Activated CD8-positive, alpha-beta T cell treated with anti-CD3 and anti-CD28 coated beads for 36 hours (primary cell): ENCODE results near the gene NRXN3. TPM values are rescaled to one million over a fixed set of nuclear protein-coding genes. Genes with fewer than 3 reads are reported as not detected.

Source experiments
- ATAC-seq: fragments of 200-7000 bp; cut with Tn5 transposase; one replicate; pipeline ENCODE4 v1.10.0; 2021; ENCODE audit warnings: mild to moderate bottlenecking, moderate library complexity
- CTCF ChIA-PET: fragments of 350-600 bp; sonication (Branson Sonifier 250); formaldehyde crosslinking; loops from one replicate; lab custom pipeline; 2021; ENCODE audit warnings: antibody characterized with exemption; lab: Charles Lee
- POLR2A ChIA-PET: fragments of 350-600 bp; sonication (Branson Sonifier 250); formaldehyde crosslinking; loops from one replicate; lab custom pipeline; 2021; ENCODE audit warnings: antibody characterized with exemption; lab: Charles Lee
- DNase-seq: peaks from one replicate; pipeline ENCODE4 v3.0.0-alpha.2; 2020
- H3K27ac Mint-ChIP-seq: one replicate; pipeline ENCODE4 v1.8.0; 2021; ENCODE audit warnings: mild to moderate bottlenecking, mixed read lengths
- H3K27me3 Mint-ChIP-seq: one replicate; pipeline ENCODE4 v1.8.0; 2021; ENCODE audit warnings: mixed read lengths
- H3K36me3 Mint-ChIP-seq: one replicate; pipeline ENCODE4 v1.8.0; 2021; ENCODE audit warnings: low read depth, mixed read lengths
- H3K4me1 Mint-ChIP-seq: one replicate; pipeline ENCODE4 v1.8.0; 2021; ENCODE audit warnings: low read depth, mixed read lengths
- H3K4me3 Mint-ChIP-seq: one replicate; pipeline ENCODE4 v1.8.0; 2021; ENCODE audit warnings: mild to moderate bottlenecking, moderate library complexity, mixed read lengths
- H3K9me3 Mint-ChIP-seq: one replicate; pipeline ENCODE4 v1.8.0; 2021; ENCODE audit warnings: mixed read lengths
- CTCF ChIP-seq: fragments of 200-600 bp; IDR thresholded peaks from one replicate; pipeline ENCODE4 v1.8.0; 2022; ENCODE audit warnings: antibody characterized with exemption, mild to moderate bottlenecking
- intact Hi-C: fragments of 100-400 bp; cut with micrococcal nuclease; formaldehyde crosslinking; loops from one replicate; pipeline ENCODE4 v1.10.0; 2022
- total RNA-seq, 2 experiments: library from RNA; stranded (reverse); gene quantifications; one replicate each; pipeline ENCODE4 v1.2.3, GENCODE V29; 2021

The NRXN3 gene
- total RNA-seq, 2 experiments from 2014 or later, result not detected

DNA sequence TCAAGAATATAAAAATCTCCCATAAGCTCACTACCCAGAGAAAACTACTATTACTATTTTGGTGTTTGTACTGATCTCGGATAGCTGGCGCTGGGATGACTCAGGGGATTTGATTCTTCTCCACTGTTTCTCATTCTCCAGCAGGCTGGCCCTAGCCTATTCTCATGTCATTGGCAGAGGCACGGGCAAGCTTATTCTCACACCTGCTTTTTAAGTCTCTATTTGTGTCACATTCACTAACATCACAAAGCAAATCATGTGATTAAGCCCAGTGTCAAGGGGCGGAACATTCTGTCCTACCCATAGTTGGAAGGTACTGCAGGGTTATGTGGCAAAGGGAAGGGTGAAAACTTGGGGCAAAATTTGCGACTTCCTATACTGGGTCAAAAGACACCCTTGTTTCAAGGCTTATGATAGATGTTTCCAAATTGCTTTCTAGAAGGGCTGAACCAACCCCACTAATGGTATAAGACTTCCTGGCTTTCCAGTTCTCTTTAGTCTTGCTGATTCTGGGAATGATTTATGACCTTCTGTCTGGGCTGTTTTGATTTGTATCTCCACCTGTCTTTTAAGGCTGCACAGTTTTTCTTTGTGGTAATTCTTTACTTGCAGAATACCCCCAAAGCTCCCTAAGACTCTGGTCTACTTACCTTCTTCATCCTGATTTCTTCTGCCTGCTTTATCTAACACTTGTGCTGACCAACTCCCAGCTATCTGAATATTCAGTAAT is 406.4 kb downstream of the NRXN3 start:
- CTCF ChIA-PET, result interaction anchor here (1.4 to 2.7 kb wide), 3 partner anchors 10 to 22 kb away, joined by 3 to 21 read pairs (median 4); no protein-coding TSS in a partner anchor
- ATAC-seq (no peak), DNase-seq (no peak)
- Mint-ChIP-seq H3K36me3 (no peaks in the 10 kb centered on the region), H3K4me3 (no peak overlapping the region), H3K9me3 (peaks cover 17% of the 10 kb centered on the region), H3K27ac (no peak overlapping the region), H3K4me1 (no peaks in the 10 kb centered on the region), H3K27me3 (peaks cover 1% of the 10 kb centered on the region)
- no peak for TF ChIP-seq CTCF
- intact Hi-C loops, result no loop called here
- POLR2A ChIA-PET, result no interaction called here

DNA sequence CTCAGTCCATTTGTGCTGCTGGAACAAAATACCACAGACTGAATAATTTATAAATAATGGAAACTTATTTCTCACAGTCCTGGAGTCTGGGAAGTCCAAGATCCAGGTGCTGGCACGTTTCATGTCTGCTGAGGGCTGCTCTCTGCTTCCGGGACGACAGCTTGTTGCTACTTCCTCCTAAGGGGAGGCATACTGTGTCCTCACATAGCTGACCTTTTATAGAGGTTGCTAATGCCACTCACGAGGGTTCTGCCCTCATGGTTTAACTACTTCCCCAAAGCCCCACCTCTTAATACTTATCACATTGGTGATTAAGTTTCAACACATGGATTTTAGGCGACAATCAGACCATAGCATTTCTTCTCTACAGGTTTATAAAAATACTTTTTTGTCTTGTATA is 411.1 kb downstream of the NRXN3 start:
- Mint-ChIP-seq H3K4me1 (no peaks in the 10 kb centered on the region), H3K9me3 (no peaks in the 10 kb centered on the region), H3K27me3 (peaks cover 1% of the 10 kb centered on the region), H3K27ac (no peak overlapping the region), H3K4me3 (no peak overlapping the region), H3K36me3 (no peaks in the 10 kb centered on the region)
- ChIA-PET CTCF (interaction anchor here (0.8 to 1.8 kb wide), 2 partner anchors 12 to 15 kb away, joined by 3 to 4 read pairs; no protein-coding TSS in a partner anchor), POLR2A (no interaction called here)
- DNase-seq (no peak), ATAC-seq (no peak)
- intact Hi-C loops, result no loop called here
- no peak for TF ChIP-seq CTCF

GRCh38 chr14:78586681-78587080 is 416.5 kb downstream of the NRXN3 start:
- Mint-ChIP-seq H3K4me1 (no peaks in the 10 kb centered on the region), H3K27ac (no peak overlapping the region), H3K4me3 (no peak overlapping the region), H3K36me3 (no peaks in the 10 kb centered on the region), H3K27me3 (peaks cover 1% of the 10 kb centered on the region), H3K9me3 (no peaks in the 10 kb centered on the region)
- no peak for TF ChIP-seq CTCF
- intact Hi-C loops, result no loop called here
- ChIA-PET POLR2A (no interaction called here), CTCF (interaction anchor here (1.2 to 2.0 kb wide), 2 partner anchors 11 to 13 kb away, joined by 3 to 12 read pairs; no protein-coding TSS in a partner anchor)
- ATAC-seq (no peak), DNase-seq (no peak)

- H3K9me3 Mint-ChIP-seq, result no peaks in the 10 kb centered on the region
- no peaks in the 10 kb centered on the region for H3K27me3 Mint-ChIP-seq
- POLR2A ChIA-PET, result no interaction called here
- intact Hi-C loops, result no loop called here
- no peak for ATAC-seq
- CTCF ChIA-PET, result no interaction called here
- TF ChIP-seq CTCF, result no peak
- DNase-seq, result no peak
- H3K4me1 Mint-ChIP-seq, result no peaks in the 10 kb centered on the region
- H3K36me3 Mint-ChIP-seq, result no peaks in the 10 kb centered on the region
- H3K4me3 Mint-ChIP-seq, result no peak overlapping the region
- no peak overlapping the region for H3K27ac Mint-ChIP-seq
Observed at GRCh38 chr14:78588906-78589305, 418.7 kb downstream of the NRXN3 start.

GRCh38 chr14:78592616-78593219 is 422.5 kb downstream of the NRXN3 start:
- no peaks in the 10 kb centered on the region for H3K36me3 Mint-ChIP-seq
- TF ChIP-seq CTCF, result no peak
- no peaks in the 10 kb centered on the region for H3K9me3 Mint-ChIP-seq
- no peaks in the 10 kb centered on the region for H3K4me1 Mint-ChIP-seq
- H3K27me3 Mint-ChIP-seq, result no peaks in the 10 kb centered on the region
- ChIA-PET POLR2A (no interaction called here), CTCF (interaction anchor here (1.8 kb wide), 1 partner anchor 12 kb away, joined by 4 read pairs; no protein-coding TSS in a partner anchor)
- ATAC-seq (no peak), DNase-seq (no peak)
- H3K4me3 Mint-ChIP-seq, result no peak overlapping the region
- intact Hi-C loops, result loop anchor here (10.0 kb wide), 2 partner anchors 148 to 728 kb away; no protein-coding TSS in a partner anchor
- H3K27ac Mint-ChIP-seq, result no peak overlapping the region
